Keratinocyte (primary cell): Measurements from ENCODE around the gene APAF1. TPM values are rescaled to one million over a fixed set of nuclear protein-coding genes. Genes with fewer than 3 reads are reported as not detected.

Experiments
- DNase-seq: peaks from one replicate; pipeline ENCODE4 v3.0.0-alpha.2; 2011; ENCODE audit warnings: low read depth, missing footprints, low spot score
- FAIRE-seq: peaks from 2 replicates; lab custom pipeline; 2011; peaks lifted over from hg19 to GRCh38; lab: Jason Lieb, UNC
- H2AFZ ChIP-seq: 2 replicates; pipeline ENCODE4 v1.6.0; 2012; ENCODE audit warnings: low read length, control low read depth, inconsistent platforms; ENCODE audit not compliant: control insufficient read depth
- H3K27ac ChIP-seq: 2 replicates; pipeline ENCODE4 v1.5.1; 2011; ENCODE audit warnings: low read length; ENCODE audit not compliant: control insufficient read depth, insufficient read depth
- H3K27me3 ChIP-seq: 3 replicates; pipeline ENCODE4 v1.6.0; 2011; ENCODE audit warnings: low read length; ENCODE audit not compliant: control insufficient read depth, insufficient read depth; ENCODE audit errors: extremely low read depth
- H3K36me3 ChIP-seq, 2 experiments: 2 replicates in 1 of 2; 3 replicates in 1 of 2; pipeline ENCODE4 v1.5.1; 2011; ENCODE audit warnings: low read length in 2 of 2, mild to moderate bottlenecking in 1 of 2; ENCODE audit not compliant: control insufficient read depth in 2 of 2, insufficient read depth in 2 of 2; ENCODE audit errors: extremely low read depth in 1 of 2
- H3K4me1 ChIP-seq: 3 replicates; pipeline ENCODE4 v1.5.1; 2011; ENCODE audit warnings: low read length; ENCODE audit not compliant: control insufficient read depth, insufficient read depth; ENCODE audit errors: extremely low read depth
- H3K4me2 ChIP-seq: 3 replicates; pipeline ENCODE4 v1.6.0; 2011; ENCODE audit warnings: low read depth, low read length; ENCODE audit not compliant: control insufficient read depth, insufficient read depth; ENCODE audit errors: extremely low read depth
- H3K4me3 ChIP-seq, 3 experiments: fragments of 200-600 bp in 1 of 3; sonication (generic) in 1 of 3; 2 replicates in 2 of 3; 3 replicates in 1 of 3; pipeline ENCODE4 v1.5.1; 2011 to 2016; ENCODE audit warnings: low read length in 3 of 3, mild to moderate bottlenecking in 3 of 3, control low read depth in 2 of 3, inconsistent platforms in 1 of 3, low read depth in 1 of 3, mixed read lengths in 1 of 3, mixed run types in 1 of 3, moderate library complexity in 1 of 3; ENCODE audit not compliant: control insufficient read depth in 2 of 3, insufficient read depth in 2 of 3; ENCODE audit errors: extremely low read depth in 1 of 3
- H3K79me2 ChIP-seq: 2 replicates; pipeline ENCODE4 v1.6.0; 2012; ENCODE audit warnings: low read length; ENCODE audit not compliant: control insufficient read depth, insufficient read depth
- H3K9ac ChIP-seq: 3 replicates; pipeline ENCODE4 v1.6.0; 2011; ENCODE audit warnings: low read length; ENCODE audit not compliant: control insufficient read depth, insufficient read depth; ENCODE audit errors: extremely low read depth
- H3K9me1 ChIP-seq: 3 replicates; pipeline ENCODE4 v1.6.0; 2011; ENCODE audit warnings: low read length; ENCODE audit not compliant: control insufficient read depth, insufficient read depth; ENCODE audit errors: extremely low read depth
- H3K9me3 ChIP-seq: 2 replicates; pipeline ENCODE4 v1.5.1; 2012; ENCODE audit warnings: low read depth, low read length; ENCODE audit not compliant: control insufficient read depth
- H4K20me1 ChIP-seq: 3 replicates; pipeline ENCODE4 v1.6.0; 2011; ENCODE audit warnings: low read length; ENCODE audit not compliant: control insufficient read depth, insufficient read depth; ENCODE audit errors: extremely low read depth
- EZH2 ChIP-seq: IDR thresholded peaks from one replicate; pipeline ENCODE4 v1.6.1; 2012; ENCODE audit warnings: inconsistent platforms, mild to moderate bottlenecking, low read length, moderate library complexity
- dilution Hi-C: fragments of 300-500 bp; cut with MboI; formaldehyde crosslinking; loops from one replicate; pipeline ENCODE4 v1.7.0; 2020; ENCODE audit warnings: low sequenced_read_pairs; ENCODE audit not compliant: extremely low pct_ligation_motif_present
- polyA plus RNA-seq, 5 experiments: library from polyadenylated mRNA; depleted of rRNA in 3 of 5; stranded (reverse) in 3 of 5; stranded (forward) in 1 of 5; unstranded in 1 of 5; fragments of >200 nt; gene quantifications; 1 replicate in 1 of 5; 2 replicates in 3 of 5; 3 replicates in 1 of 5; pipeline versions ENCODE4 v1.2.1 to v1.2.3, GENCODE V29; 2011 to 2012; ENCODE audit warnings: missing spikeins in 2 of 5, low read depth in 1 of 5, low replicate concordance in 1 of 5
- TF ChIP-seq, protein P1 (sequence below), 3 experiments: IDR thresholded peaks in 1 of 3; conservative IDR thresholded peaks in 1 of 3; optimal IDR thresholded peaks in 1 of 3; 2 replicates in 2 of 3; 3 replicates in 1 of 3; pipeline versions ENCODE3 to v1.5.1; 2011; ENCODE audit warnings: low read length in 3 of 3, mild to moderate bottlenecking in 3 of 3, moderate library complexity in 2 of 3, control low read depth in 1 of 3, inconsistent platforms in 1 of 3; ENCODE audit not compliant: insufficient read depth in 2 of 3; ENCODE audit errors: extremely low read depth in 1 of 3

Gene APAF1
- polyA plus RNA-seq, 1 donor (not counting 4 experiments of a cell fraction or from before 2014, with no cell fraction given), result 9.9 TPM

- no peak for DNase-seq
- H3K4me2 ChIP-seq, result no peak overlapping the region
- H3K36me3 ChIP-seq, result peaks cover 0 to 6% of the 10 kb centered on the region in 2 experiments
- H3K27me3 ChIP-seq, result no peaks in the 10 kb centered on the region
- no peak overlapping the region for H3K27ac ChIP-seq
- no peaks in the 10 kb centered on the region for H3K9me1 ChIP-seq
- no peaks in the 10 kb centered on the region for H3K9me3 ChIP-seq
- TF ChIP-seq EZH2, result no peak
- TF ChIP-seq, protein P1, sequence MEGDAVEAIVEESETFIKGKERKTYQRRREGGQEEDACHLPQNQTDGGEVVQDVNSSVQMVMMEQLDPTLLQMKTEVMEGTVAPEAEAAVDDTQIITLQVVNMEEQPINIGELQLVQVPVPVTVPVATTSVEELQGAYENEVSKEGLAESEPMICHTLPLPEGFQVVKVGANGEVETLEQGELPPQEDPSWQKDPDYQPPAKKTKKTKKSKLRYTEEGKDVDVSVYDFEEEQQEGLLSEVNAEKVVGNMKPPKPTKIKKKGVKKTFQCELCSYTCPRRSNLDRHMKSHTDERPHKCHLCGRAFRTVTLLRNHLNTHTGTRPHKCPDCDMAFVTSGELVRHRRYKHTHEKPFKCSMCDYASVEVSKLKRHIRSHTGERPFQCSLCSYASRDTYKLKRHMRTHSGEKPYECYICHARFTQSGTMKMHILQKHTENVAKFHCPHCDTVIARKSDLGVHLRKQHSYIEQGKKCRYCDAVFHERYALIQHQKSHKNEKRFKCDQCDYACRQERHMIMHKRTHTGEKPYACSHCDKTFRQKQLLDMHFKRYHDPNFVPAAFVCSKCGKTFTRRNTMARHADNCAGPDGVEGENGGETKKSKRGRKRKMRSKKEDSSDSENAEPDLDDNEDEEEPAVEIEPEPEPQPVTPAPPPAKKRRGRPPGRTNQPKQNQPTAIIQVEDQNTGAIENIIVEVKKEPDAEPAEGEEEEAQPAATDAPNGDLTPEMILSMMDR (optimal IDR thresholded peaks at IDR 0.05 in 1 of 3, IDR thresholded peaks at IDR 0.05 in 1 of 3, conservative IDR thresholded peaks at IDR 0.05 in 1 of 3; ENCODE audit: extremely low read depth in 1 of 3, insufficient read depth in 2 of 3, low read length in 3 of 3), result no peak
- no peaks in the 10 kb centered on the region for H4K20me1 ChIP-seq
- dilution Hi-C loops, result no loop called here
- no peaks in the 10 kb centered on the region for H3K4me1 ChIP-seq
- H2AFZ ChIP-seq, result no peak overlapping the region
- H3K4me3 ChIP-seq, result no peak overlapping the region
- H3K9ac ChIP-seq, result no peak overlapping the region
- no peak for FAIRE-seq
- H3K79me2 ChIP-seq, result no peaks in the 10 kb centered on the region
Observed at GRCh38 chr12:98699586-98699985, 54.5 kb downstream of the APAF1 start.

- TF ChIP-seq EZH2, result no peak
- TF ChIP-seq, protein P1 (optimal IDR thresholded peaks at IDR 0.05 in 1 of 3, IDR thresholded peaks at IDR 0.05 in 1 of 3, conservative IDR thresholded peaks at IDR 0.05 in 1 of 3; ENCODE audit: extremely low read depth in 1 of 3, insufficient read depth in 2 of 3, low read length in 3 of 3), result no peak
- Histone ChIP-seq H4K20me1 (no peaks in the 10 kb centered on the region), H3K9me1 (no peaks in the 10 kb centered on the region), H3K27me3 (no peaks in the 10 kb centered on the region), H3K4me2 (no peak overlapping the region), H3K27ac (no peak overlapping the region), H3K9ac (no peak overlapping the region), H3K4me3 (no peak overlapping the region), H3K36me3 (peaks cover 0 to 3% of the 10 kb centered on the region in 2 experiments), H2AFZ (no peak overlapping the region), H3K9me3 (no peaks in the 10 kb centered on the region), H3K79me2 (no peaks in the 10 kb centered on the region), H3K4me1 (no peaks in the 10 kb centered on the region)
- DNase-seq, result no peak
- FAIRE-seq, result no peak
- dilution Hi-C loops, result no loop called here
Observed at GRCh38 chr12:98701166-98701565, 56.1 kb downstream of the APAF1 start.
